Loucy (cell line): Measurements from ENCODE around the gene KRTAP10-1.

ENCODE experiments used
- H2AFZ ChIP-seq: fragments of 200-600 bp; sonication (generic); 2 replicates; pipeline ENCODE4 v1.6.0; 2016; ENCODE audit warnings: antibody characterized with exemption, mild to moderate bottlenecking, low read length, moderate library complexity
- H3F3A ChIP-seq: fragments of 200-600 bp; 2 replicates; pipeline ENCODE4 v1.6.0; 2016; ENCODE audit warnings: antibody characterized with exemption, low read depth, mild to moderate bottlenecking
- H3K27me3 ChIP-seq: fragments of 200-600 bp; sonication (generic); 2 replicates; pipeline ENCODE4 v1.6.1; 2014; ENCODE audit warnings: low read length, mild to moderate bottlenecking; ENCODE audit not compliant: insufficient read depth, poor library complexity, severe bottlenecking
- H3K36me3 ChIP-seq: fragments of 200-600 bp; sonication (generic); 2 replicates; pipeline ENCODE4 v1.6.1; 2016; ENCODE audit warnings: low read length; ENCODE audit not compliant: insufficient read depth
- H3K4me1 ChIP-seq: fragments of 200-600 bp; sonication (generic); 2 replicates; pipeline ENCODE4 v1.5.1; 2014; ENCODE audit warnings: low read length, mild to moderate bottlenecking; ENCODE audit not compliant: insufficient read depth, poor library complexity, severe bottlenecking
- H3K4me2 ChIP-seq: fragments of 200-600 bp; sonication (generic); 2 replicates; pipeline ENCODE4 v1.6.0; 2014; ENCODE audit warnings: antibody characterized with exemption, low read length, low read depth, mild to moderate bottlenecking; ENCODE audit not compliant: poor library complexity, severe bottlenecking
- H3K4me3 ChIP-seq: fragments of 200-600 bp; sonication (generic); 2 replicates; pipeline ENCODE4 v1.5.1; 2014; ENCODE audit warnings: low read length, mild to moderate bottlenecking, mixed read lengths; ENCODE audit not compliant: poor library complexity, severe bottlenecking
- H3K79me2 ChIP-seq: fragments of 200-600 bp; sonication (generic); 2 replicates; pipeline ENCODE4 v1.6.1; 2014; ENCODE audit warnings: low read length; ENCODE audit not compliant: insufficient read depth
- H3K9ac ChIP-seq: fragments of 200-600 bp; sonication (generic); 2 replicates; pipeline ENCODE4 v1.6.0; 2014; ENCODE audit warnings: mild to moderate bottlenecking, low read depth, low read length, moderate library complexity; ENCODE audit not compliant: poor library complexity, severe bottlenecking
- H3K9me2 ChIP-seq: fragments of 200-600 bp; sonication (generic); replicated peaks from 2 replicates; pipeline ENCODE4 v1.6.1; 2016; ENCODE audit warnings: low read depth, low read length, mixed read lengths
- H3K9me3 ChIP-seq: fragments of 200-600 bp; sonication (generic); 2 replicates; pipeline ENCODE4 v1.6.1; 2014; ENCODE audit warnings: mild to moderate bottlenecking, antibody characterized with exemption, low read length, low read depth; ENCODE audit not compliant: insufficient read depth
- H4K20me1 ChIP-seq: fragments of 200-600 bp; sonication (generic); 2 replicates; pipeline ENCODE4 v1.6.0; 2014; ENCODE audit warnings: antibody characterized with exemption, low read length, mild to moderate bottlenecking; ENCODE audit not compliant: insufficient read depth, poor library complexity, severe bottlenecking
- CTCF ChIP-seq: fragments of 200-600 bp; sonication (generic); conservative IDR thresholded peaks from 2 replicates; pipeline ENCODE4 v1.5.1; 2014; ENCODE audit warnings: mild to moderate bottlenecking, antibody characterized with exemption, low read length
- EZH2phosphoT487 ChIP-seq: fragments of 200-600 bp; IDR thresholded peaks from 2 replicates; pipeline ENCODE4 v1.6.1; 2018; ENCODE audit warnings: antibody characterized with exemption, mild to moderate bottlenecking, moderate library complexity, borderline replicate concordance

KRTAP10-1 gene

GRCh38 chr21:44525391-44526095 lies 14.5 kb downstream of the KRTAP10-1 start:
- Histone ChIP-seq H3K9ac (no peak overlapping the region), H3K9me3 (peaks cover 11% of the 10 kb centered on the region; the same call in 1 of the 2 replicates), H3K4me2 (no peak overlapping the region), H3K4me1 (no peaks in the 10 kb centered on the region), H2AFZ (no peak overlapping the region), H3K36me3 (no peaks in the 10 kb centered on the region), H3K4me3 (no peak overlapping the region), H3K9me2 (no peaks in the 10 kb centered on the region), H3K27me3 (no peaks in the 10 kb centered on the region), H4K20me1 (no peaks in the 10 kb centered on the region), H3F3A (no peaks in the 10 kb centered on the region), H3K79me2 (no peaks in the 10 kb centered on the region)
- no peak for TF ChIP-seq CTCF
- no peak for TF ChIP-seq EZH2phosphoT487

- no peaks in the 10 kb centered on the region for H4K20me1 ChIP-seq
- no peaks in the 10 kb centered on the region for H3K36me3 ChIP-seq
- H3K4me1 ChIP-seq, result no peaks in the 10 kb centered on the region
- no peak overlapping the region for H3K4me3 ChIP-seq
- H3K9me3 ChIP-seq, result peaks cover 11% of the 10 kb centered on the region; the same call in 1 of the 2 replicates
- H3F3A ChIP-seq, result no peaks in the 10 kb centered on the region
- no peak overlapping the region for H3K9ac ChIP-seq
- H3K79me2 ChIP-seq, result no peaks in the 10 kb centered on the region
- no peaks in the 10 kb centered on the region for H3K9me2 ChIP-seq
- no peaks in the 10 kb centered on the region for H3K27me3 ChIP-seq
- no peak overlapping the region for H3K4me2 ChIP-seq
- TF ChIP-seq CTCF (no peak), EZH2phosphoT487 (no peak)
- no peak overlapping the region for H2AFZ ChIP-seq
These were observed 15.3 kb downstream of the KRTAP10-1 start for GRCh38 chr21:44524414-44525371.

GRCh38 chr21:44523567-44524413 lies 16.2 kb downstream of the KRTAP10-1 start:
- peaks cover 11% of the 10 kb centered on the region; the same call in 1 of the 2 replicates for H3K9me3 ChIP-seq
- no peak for TF ChIP-seq CTCF
- H3K4me2 ChIP-seq, result no peak overlapping the region
- no peaks in the 10 kb centered on the region for H3K36me3 ChIP-seq
- H3K9ac ChIP-seq, result no peak overlapping the region
- H3K27me3 ChIP-seq, result no peaks in the 10 kb centered on the region
- H2AFZ ChIP-seq, result no peak overlapping the region
- H3K4me3 ChIP-seq, result no peak overlapping the region
- no peaks in the 10 kb centered on the region for H3F3A ChIP-seq
- no peaks in the 10 kb centered on the region for H3K4me1 ChIP-seq
- no peaks in the 10 kb centered on the region for H3K9me2 ChIP-seq
- no peaks in the 10 kb centered on the region for H3K79me2 ChIP-seq
- H4K20me1 ChIP-seq, result no peaks in the 10 kb centered on the region
